ENCODE data around the gene OR8G1.
A peak's percentile ranks its signal among the peaks of the same experiment; 100 is the strongest.

DNA sequence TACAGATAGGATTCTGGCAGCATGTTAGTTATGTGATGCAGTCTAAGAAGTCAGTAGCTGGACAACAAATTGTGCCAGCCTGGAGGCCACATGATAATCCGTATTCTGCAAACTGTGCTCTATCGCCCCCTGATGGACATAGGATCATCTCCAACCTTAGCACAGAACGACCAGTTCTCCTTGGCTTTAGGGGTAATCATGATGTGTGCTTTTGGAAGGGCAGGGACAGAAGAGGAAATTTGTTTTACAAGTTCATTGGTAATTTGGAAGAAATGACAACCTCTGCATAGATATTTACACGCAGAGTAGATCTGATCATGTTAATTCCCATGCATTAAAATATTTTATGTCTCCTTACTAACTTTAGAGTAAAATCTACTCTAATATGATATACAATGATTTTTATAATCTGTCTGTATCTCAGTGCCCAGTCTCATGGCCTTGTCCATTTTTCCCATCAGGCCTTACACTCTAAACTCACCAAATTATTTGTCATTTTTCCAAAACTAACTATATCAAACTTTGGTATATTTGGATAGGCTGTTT is 45.6 kb upstream of the OR8G1 start:
- TF ChIP-seq EZH2phosphoT487 (IDR thresholded peaks at IDR 0.05; ENCODE audit: borderline replicate concordance, low read length): no peak
- TF ChIP-seq, protein P1, sequence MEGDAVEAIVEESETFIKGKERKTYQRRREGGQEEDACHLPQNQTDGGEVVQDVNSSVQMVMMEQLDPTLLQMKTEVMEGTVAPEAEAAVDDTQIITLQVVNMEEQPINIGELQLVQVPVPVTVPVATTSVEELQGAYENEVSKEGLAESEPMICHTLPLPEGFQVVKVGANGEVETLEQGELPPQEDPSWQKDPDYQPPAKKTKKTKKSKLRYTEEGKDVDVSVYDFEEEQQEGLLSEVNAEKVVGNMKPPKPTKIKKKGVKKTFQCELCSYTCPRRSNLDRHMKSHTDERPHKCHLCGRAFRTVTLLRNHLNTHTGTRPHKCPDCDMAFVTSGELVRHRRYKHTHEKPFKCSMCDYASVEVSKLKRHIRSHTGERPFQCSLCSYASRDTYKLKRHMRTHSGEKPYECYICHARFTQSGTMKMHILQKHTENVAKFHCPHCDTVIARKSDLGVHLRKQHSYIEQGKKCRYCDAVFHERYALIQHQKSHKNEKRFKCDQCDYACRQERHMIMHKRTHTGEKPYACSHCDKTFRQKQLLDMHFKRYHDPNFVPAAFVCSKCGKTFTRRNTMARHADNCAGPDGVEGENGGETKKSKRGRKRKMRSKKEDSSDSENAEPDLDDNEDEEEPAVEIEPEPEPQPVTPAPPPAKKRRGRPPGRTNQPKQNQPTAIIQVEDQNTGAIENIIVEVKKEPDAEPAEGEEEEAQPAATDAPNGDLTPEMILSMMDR (conservative IDR thresholded peaks at IDR 0.05; ENCODE audit: low read depth, low read length): peak; percentile 95
